Measurements from ENCODE around the gene SFT2D1. TPM values are rescaled to one million over a fixed set of nuclear protein-coding genes. Genes with fewer than 3 reads are reported as not detected.
"Not testable (repeated sequence)": the region's sequence is repeated elsewhere in the genome, so short reads cannot be mapped to it uniquely, and the experiment has no call there.

The SFT2D1 gene
- polyA plus RNA-seq (ENCODE audit: insufficient read length in 3 of 3): 10 to 100 TPM; 65.4 to 68.2 (median 68.1) TPM

- peak in 2 of 3 donors; percentile 75 to 76 for DNase-seq (ENCODE audit: low read depth in 3 of 3, low spot score in 2 of 3)
Observed at GRCh38 chr6:166342349-166343149, at the start of gene SFT2D1. SFT2D1 (minus strand) TSS chr6:166342545; CDS start chr6:166342481, 64 bp downstream.

- DNase-seq (ENCODE audit: low read depth in 3 of 3, low spot score in 2 of 3): no peak
Observed at GRCh38 chr6:166389119-166389518, 46.8 kb upstream of the SFT2D1 start.

GRCh38 chr6:166388290-166389004 lies 46.1 kb upstream of the SFT2D1 start:
- no peak for DNase-seq (ENCODE audit: low read depth in 3 of 3, low spot score in 2 of 3)

GRCh38 chr6:166387642-166388289 lies 45.4 kb upstream of the SFT2D1 start:
- DNase-seq (ENCODE audit: low read depth in 3 of 3, low spot score in 2 of 3): no peak

- not testable (repeated sequence) for DNase-seq (ENCODE audit: low read depth in 3 of 3, low spot score in 2 of 3)
Observed at GRCh38 chr6:166387098-166387497, 44.8 kb upstream of the SFT2D1 start.

GRCh38 chr6:166386111-166386510 lies 43.8 kb upstream of the SFT2D1 start:
- no peak for DNase-seq (ENCODE audit: low read depth in 3 of 3, low spot score in 2 of 3)

GRCh38 chr6:166383802-166384363 lies 41.5 kb upstream of the SFT2D1 start:
- not testable (repeated sequence) for DNase-seq (ENCODE audit: low read depth in 3 of 3, low spot score in 2 of 3)

GRCh38 chr6:166382933-166383801 lies 40.8 kb upstream of the SFT2D1 start, which contains the start of gene MPC1:
MPC1 (minus strand) TSS chr6:166382940; CDS start chr6:166382876, 64 bp downstream.
- peak; percentile 76 to 92 (median 87) for DNase-seq (ENCODE audit: low read depth in 3 of 3, low spot score in 2 of 3)

- no peak for DNase-seq (ENCODE audit: low read depth in 3 of 3, low spot score in 2 of 3)
Observed at GRCh38 chr6:166382500-166382932, 40.2 kb upstream of the SFT2D1 start.

- peak in 2 of 3 donors; percentile 47 to 49 for DNase-seq (ENCODE audit: low read depth in 3 of 3, low spot score in 2 of 3)
Observed at GRCh38 chr6:166381733-166382499, 39.6 kb upstream of the SFT2D1 start.

GRCh38 chr6:166381381-166381732 lies 39.0 kb upstream of the SFT2D1 start:
- no peak for DNase-seq (ENCODE audit: low read depth in 3 of 3, low spot score in 2 of 3)

GRCh38 chr6:166379800-166380199 lies 37.5 kb upstream of the SFT2D1 start:
- DNase-seq (ENCODE audit: low read depth in 3 of 3, low spot score in 2 of 3): no peak

GRCh38 chr6:166379103-166379586 lies 36.8 kb upstream of the SFT2D1 start:
- no peak for DNase-seq (ENCODE audit: low read depth in 3 of 3, low spot score in 2 of 3)

GRCh38 chr6:166377721-166378120 lies 35.4 kb upstream of the SFT2D1 start:
- DNase-seq (ENCODE audit: low read depth in 3 of 3, low spot score in 2 of 3): no peak

- DNase-seq (ENCODE audit: low read depth in 3 of 3, low spot score in 2 of 3): no peak
Observed at GRCh38 chr6:166375013-166375412, 32.7 kb upstream of the SFT2D1 start.

- no peak for DNase-seq (ENCODE audit: low read depth in 3 of 3, low spot score in 2 of 3)
Observed at GRCh38 chr6:166370489-166370888, 28.1 kb upstream of the SFT2D1 start.

GRCh38 chr6:166369782-166370181 lies 27.4 kb upstream of the SFT2D1 start:
- no peak for DNase-seq (ENCODE audit: low read depth in 3 of 3, low spot score in 2 of 3)

GRCh38 chr6:166366921-166367320 lies 24.6 kb upstream of the SFT2D1 start:
- DNase-seq (ENCODE audit: low read depth in 3 of 3, low spot score in 2 of 3): no peak

- no peak for DNase-seq (ENCODE audit: low read depth in 3 of 3, low spot score in 2 of 3)
Observed at GRCh38 chr6:166365806-166366205, 23.5 kb upstream of the SFT2D1 start.
